GM18873 (cell line): Measurements from ENCODE around the gene NGLY1.

Source experiments
- ATAC-seq: cut with Tn5 transposase; IDR thresholded peaks from one replicate; pipeline ENCODE4 v1.9.1; 2021; ENCODE audit warnings: mild to moderate bottlenecking, moderate library complexity, moderate number of reproducible peaks; ENCODE audit not compliant: unreplicated experiment, low FRiP score

The NGLY1 gene

DNA sequence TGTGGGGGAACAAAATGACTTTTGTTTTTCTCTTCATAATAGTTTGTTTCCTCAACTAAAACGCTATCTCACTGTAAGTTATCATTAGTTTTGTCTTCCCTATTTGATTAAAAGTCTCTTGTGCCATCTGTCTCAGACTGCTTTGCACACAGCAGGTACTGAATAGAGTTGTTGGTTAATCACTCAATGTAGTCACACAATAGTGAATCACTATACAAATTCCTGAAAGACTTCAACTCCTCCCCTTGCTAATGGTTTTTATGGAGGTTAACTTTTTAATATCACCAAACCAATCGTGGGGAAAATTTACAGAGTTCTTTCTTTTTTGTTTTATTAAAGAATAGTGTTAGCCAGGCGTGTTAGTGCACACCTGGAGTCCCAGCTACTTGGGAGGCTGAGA is 2.6 kb upstream of the NGLY1 start:
- no peak for ATAC-seq

DNA sequence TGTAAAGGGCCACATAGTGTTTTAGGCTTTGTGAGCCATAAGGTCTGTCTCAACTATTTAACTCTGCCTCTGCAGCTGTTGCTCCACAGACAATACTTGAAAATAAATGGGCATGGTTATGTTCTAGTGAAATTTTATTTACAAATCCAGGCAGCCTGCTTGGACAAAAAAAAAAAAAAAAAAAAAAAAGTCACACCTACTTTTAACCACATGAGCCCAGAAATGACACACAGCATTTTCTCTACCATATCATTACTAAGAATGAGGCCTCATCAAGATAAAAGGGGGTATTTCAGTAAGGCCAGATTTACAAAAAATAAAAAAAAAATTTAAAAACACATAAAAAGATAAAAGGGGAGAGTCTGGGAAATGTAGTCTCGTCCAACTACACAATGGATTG is 1.7 kb upstream of the NGLY1 start:
- no peak for ATAC-seq

DNA sequence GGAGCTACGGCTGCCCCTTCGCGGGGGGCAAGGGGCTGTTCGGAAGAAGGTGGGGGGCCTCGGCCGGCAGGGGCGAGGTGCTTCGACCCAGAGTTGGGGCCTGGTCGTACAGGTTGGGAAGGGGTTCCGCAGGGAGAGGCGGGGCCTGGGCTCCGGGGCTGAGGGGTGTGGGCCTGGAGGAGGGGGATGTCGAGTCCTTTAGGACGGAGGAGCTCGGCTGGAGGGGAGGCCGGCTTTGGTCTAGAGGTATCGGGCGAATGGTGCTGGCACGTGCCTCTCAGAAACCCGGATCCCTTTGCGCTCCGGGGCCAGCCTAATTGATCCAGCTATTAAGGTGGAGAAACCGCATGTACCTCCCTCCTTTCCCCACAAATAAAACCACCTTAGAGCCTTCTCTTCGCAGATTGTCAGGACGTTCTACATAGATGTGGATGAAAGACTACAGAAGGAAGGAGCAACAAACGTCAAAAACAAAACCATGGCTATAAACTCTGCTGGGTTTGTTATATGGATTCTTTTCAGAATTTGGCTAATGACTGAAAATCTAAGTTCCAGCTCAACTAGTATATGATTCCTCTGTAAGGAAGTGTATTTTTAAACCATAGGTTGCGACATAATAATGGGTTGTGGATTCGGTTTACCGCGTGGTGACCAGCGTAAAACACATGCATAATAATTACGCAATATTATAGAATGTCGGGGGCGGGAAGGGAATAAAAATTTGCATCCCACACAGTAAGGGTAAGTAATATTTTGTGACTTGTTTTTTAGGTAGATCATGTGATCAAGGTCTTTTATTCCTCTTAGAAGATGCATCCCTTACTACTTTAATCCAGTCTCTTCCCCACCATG is 644 bp upstream of the NGLY1 start:
- ATAC-seq, result peak; percentile 7

DNA sequence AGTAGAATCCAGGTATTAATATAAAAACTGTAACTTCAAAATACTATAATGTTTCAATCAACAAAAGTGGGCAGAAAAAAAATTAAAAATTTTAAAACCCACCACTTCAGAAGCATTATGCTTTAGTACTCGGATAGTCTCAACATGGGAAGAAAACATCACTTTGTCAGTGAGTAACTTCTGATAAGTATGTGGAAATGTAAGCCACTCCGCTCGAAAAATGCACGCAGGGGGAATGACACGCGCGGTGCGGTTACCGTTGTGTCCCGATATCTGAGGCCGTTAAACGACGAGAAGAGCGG is 656 bp downstream of the NGLY1 start:
- no peak for ATAC-seq

DNA sequence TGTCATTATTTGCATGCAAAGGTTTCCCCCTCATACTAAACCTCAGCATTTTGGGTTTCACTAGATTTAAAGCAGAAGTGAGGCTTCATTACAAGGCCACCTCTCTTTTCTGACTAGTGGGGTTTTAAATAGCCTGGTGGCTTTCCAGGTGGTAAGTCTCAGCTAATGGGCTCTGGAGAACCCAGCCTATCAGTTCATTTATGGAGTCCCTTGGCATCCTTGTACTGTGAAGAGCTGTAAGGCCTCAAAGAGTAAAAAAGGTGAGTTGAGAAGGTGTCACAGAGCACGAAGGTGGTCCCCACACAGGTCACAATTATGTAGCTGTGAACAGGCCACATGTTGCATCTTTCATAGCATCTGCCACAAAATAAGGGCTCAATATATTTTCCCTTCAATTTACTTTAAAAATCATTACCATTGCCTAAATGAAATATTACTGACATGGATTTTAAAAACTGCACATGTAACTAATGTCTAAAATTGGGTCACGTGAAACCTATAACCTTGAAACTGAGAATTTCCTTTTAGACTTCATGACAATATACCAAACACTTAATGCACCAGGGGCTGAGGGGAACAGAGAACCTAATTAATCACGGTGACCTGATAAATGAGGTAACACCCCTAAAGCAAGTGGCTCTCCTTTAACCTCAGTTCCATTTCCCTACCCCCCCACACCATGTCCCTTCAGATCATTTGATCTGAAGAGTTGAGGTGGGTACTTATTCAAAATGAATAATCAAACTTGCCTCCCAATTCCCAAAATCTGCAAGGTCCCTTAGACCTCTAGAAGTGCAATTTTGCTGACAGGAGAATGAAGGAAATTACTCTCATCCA is 1.3 kb downstream of the NGLY1 start:
- peak; percentile 74 for ATAC-seq

DNA sequence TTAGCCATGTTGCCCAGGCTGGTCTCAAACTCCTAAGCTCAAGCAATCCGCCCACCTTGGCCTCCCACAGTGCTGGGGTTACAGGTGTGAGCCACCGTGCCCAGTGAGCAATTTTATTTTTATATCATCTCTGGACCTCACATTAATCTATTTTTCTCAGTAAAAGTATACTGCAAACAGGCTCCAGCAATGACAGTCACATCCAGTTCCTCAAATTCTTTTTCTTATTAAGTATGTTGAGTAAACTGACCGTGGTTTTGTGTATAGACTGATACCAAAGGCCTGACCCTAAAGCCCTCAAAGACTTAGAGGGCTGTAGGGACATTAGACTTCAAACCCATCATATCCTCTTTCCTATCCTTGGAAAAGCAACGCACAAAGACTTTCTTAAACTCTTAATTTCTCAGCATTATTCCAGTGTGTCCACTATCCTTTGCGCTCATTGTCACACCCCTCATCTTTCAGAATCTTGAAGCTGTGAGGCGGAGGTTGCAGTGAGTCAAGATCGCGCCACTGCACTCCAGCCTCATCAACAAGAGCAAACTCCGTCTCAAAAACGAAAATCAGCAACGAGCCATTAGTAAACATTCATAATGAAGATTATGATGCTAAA is 2.0 kb downstream of the NGLY1 start:
- no peak for ATAC-seq

DNA sequence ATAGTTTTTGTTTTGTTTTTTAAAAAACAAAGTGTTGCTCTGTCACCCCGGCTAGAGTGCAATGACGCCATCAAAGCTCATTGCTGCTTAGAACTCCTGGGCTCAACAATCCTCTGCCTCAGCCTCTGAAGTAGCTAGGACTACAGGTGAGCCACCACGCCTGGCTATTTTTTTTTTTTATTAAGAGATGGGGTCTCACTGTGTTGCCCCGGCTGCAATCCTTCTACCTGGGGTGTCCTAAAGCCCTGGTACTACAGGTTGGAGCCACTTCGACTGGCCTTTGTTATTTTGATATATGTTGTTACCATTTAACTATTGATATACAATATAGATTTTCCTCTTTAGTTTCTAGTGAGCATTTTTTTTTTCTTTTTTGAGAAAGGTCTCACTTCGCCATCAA is 2.6 kb downstream of the NGLY1 start:
- no peak for ATAC-seq

DNA sequence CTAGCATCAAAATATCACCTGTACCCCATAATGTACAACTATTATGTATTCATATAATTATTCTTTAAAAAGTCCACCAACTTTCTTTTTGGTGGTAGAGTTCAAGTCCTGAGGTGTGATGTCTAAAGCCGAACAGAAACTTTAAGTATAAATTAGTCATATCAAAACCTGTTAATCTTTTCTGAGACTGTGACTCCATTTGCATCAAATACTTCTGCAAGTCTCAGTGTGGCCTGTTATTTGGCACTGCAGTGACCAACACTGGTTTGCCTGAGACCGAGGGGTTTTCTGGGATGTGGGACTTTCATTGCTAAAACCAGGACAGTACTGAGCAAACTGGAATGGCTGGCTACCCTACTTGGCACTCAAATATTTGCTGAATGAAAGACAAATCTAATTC is 7.3 kb downstream of the NGLY1 start:
- peak; percentile 68 for ATAC-seq

DNA sequence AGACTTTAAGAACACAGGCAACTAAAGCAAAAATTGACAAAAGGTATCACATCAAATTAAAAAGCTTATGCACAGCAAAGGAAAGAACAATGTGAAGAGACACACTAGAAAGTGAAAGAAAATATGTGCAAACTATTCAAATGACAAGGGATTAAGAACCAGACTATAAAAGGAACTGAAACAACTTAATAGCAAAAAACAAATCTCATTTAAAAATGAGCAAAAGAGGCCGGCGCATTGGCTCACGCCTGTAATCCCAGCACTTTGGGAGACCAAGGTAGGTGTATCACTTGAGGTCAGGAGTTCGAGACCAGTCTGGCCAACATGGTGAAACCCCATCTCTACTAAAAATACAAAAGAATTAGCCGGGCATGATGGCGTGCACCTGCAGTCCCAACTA is 14.4 kb downstream of the NGLY1 start:
- ATAC-seq, result peak; percentile 87

DNA sequence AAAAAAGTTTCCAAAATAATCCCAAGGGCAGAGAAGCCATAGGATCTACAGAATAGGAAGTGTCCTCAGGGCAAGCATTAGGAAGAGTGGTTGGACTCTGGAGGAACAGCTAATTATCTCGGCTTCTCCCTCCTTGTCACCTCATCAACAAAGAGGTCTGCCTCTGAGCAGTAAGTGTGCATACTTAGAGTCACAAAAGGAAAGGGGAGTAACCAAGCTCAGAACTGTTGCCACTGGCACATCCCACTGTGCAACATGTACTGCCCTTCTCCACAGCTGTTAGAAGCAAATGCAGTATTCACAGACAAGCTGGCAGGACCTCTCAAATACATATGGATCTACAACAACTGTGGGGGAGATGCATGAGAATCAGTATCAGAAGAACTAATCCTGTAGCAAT is 31.5 kb downstream of the NGLY1 start:
- no peak for ATAC-seq

DNA sequence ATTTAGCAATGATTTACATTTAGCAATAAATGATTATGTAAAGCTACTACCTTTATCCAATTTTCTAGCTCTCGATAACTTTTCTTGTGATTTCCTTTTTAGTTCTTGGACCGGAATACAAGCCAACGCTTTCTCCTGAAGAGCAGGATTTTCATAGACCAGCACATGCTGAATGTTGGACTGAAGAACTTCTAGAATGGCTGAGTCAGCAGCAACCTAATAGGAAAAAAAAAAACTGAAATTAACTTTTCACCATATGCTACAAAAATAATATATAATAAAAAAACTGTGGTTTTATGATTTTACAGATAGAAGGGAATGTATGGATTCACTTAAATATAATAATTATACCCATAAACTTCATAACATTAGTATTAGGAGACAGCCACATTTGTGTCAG is 32.2 kb downstream of the NGLY1 start:
- ATAC-seq, result no peak

DNA sequence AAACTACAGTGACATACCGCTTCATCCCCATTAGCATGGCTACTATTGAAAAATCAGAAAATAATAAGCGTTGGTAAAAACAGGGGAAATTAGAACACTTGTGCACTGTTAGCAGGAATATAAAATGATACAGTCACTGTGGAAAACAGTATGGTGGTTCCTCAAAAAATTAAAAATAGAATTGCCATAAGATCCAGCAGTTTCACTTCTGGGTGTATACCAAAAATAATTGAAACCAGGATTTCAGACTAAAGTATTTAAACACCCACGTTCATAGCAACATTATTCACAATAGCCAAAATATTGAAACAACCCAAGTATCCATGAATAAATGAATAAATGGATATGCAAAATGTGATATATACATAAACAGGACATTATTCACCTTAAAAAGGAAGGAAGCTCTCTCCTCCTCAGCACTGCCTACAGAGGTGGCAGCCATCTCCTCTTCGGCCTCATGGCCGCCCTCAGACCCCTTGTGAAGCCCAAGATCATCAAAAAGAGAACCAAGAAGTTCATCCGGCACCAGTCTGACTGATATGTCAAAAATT is 34.1 kb downstream of the NGLY1 start:
- ATAC-seq, result no peak

DNA sequence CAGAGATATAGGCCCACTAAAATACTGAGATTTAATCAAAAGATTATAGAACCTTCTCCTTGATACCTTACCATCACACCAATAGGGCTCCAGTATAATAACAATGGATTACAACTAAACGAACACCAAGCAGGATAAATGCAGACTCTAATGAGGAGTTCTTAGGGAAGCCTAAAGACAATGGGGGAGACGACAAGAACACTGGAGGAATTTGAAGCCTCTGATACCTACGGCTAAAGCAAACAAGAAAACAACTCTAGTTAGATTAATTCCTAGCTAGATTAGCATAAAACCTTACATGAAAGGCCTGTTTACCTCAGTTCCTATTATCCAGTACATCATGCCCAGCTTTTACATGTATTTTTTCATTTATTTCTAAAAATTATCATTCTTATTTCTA is 35.1 kb downstream of the NGLY1 start:
- no peak for ATAC-seq

DNA sequence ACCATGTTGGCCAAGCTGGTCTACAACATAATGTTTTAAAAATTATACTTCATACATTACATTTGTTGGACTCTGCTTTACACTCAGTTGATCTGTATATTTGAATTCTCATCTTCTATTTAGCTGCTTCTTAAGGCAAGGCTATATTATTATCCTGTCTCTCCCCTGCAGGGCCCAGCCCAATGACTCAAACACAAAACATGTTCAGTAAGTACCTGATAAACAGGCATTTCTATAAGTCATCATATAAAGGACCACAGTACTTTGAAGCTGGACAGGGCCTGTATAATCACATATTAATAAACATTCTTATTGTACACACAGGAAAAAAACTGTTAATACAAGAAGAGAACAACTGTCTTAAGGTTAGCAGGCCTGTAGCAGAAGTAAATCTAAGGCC is 36.2 kb downstream of the NGLY1 start:
- no peak for ATAC-seq

DNA sequence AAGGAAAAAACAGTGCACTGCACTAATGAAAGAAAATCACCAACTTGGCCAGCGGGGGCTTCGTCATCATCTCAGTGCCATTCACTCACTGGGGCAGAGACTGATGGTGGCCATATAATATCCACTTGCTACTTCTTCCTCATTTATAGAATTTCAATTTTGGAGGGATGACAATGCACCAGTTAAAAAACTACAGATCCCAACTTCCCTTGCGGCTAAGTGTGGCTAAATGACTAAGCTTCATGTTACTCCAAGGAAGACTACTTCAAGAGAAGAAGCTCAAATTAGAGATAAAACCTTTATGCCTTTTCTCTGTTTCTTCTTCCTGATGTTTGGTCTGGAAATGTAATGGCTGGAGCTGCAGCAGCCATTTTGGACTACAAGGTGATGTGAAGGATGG is 38.8 kb downstream of the NGLY1 start:
- ATAC-seq, result no peak

DNA sequence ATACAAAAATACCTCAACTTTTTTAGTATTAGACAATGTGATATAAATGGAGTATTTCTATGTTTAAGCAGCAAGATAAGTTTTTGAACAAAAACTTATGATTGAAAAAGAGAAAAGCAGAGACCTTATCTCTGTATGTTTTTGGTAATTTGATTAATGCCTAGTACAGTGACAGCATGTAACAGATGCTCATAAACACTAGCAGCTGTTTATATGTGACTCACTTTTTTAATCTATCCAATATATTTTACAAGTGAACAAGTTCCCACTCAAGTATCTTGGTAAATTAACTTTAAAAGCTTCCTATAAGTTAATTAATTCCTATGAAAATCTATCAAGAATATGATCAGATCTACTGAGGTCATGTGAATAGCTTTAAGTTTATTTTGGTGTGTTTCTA is 55.1 kb downstream of the NGLY1 start:
- ATAC-seq, result no peak

DNA sequence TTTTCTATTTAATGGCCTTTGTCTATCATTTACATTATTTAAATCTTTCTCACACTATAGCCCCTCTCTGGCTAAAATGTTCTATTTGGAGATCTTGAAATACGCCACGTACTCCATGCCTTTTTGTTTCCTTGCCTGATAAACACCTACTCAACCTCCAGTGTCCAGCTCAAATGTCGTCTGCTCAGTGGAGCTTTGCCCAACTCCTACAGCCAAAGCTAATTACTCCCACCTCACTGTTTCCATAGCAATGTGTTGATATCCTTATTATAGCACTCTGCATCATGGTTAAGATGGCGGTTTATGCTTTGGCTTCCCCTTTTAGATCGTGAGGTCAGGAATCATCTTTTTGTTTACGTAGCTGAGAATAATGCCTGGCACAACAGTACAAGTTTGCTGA is 55.9 kb downstream of the NGLY1 start:
- ATAC-seq, result no peak

DNA sequence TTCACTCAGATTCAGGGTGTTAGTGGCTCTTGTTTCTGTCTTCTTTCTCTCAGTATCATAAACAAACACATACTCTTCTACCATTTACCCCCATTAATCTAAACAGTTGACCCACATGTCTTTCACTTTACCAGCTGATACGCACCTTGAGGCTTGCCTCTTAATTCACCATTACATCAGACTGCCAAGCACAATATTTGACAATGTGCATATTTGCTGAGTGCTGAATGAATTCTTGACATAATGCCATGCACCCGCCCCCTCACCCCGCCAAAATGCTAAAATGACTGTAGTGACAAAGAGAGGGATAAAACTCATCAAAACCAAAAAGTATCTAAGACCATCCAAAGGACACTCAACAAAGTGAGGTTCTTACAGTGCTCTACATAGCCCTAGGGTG is 57.4 kb downstream of the NGLY1 start:
- no peak for ATAC-seq

DNA sequence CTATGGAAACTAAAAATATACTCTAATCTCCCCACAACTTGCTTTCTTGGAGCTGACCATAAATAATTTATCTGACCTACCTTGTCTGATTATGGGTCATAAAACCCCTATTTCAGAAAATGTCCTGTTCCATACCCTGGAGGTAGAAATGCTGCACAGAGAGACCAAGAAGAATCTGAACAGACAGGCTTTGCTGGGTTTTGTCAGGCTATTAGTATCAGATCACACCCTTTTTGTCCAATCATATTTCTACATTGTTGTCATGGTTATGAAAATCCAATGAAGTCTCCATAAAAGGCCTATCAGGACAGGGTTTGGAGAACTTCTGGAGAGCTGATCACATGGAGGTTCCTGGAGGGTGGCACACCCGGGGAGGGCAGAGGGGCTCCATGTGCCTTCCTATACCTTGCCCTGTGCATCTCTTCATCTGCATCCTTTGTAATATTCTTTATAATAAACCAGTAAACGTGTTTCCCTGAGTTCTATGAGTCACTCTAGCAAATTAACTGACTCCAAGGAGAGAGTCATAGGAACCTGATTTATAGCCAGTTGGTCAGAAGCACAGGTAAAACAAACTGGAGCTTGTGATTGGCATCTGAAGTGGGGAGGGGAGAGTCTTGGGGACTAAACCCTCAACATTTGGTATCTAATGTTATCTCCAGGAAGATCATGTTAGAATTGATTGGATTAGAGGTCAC is 58.1 kb downstream of the NGLY1 start:
- ATAC-seq, result no peak

DNA sequence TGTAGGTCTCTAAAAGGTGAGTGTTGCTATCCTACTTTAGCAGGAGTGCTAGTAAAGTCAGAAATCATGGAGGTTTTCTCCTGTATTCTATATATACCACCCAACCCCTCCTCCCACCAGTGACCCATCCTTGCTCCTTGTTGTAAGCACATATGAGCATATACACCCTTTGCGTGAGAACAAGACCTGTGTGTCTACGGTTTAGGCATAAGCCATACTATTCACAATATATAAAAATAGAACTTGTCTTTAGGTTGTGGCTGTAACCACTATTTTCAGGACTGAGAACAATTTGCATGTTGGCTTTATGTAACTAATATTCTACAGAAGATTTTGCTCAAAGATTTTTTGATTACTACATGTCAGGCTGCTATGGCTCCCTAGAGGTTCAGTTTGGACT is 59.4 kb downstream of the NGLY1 start:
- peak; percentile 76 for ATAC-seq

DNA sequence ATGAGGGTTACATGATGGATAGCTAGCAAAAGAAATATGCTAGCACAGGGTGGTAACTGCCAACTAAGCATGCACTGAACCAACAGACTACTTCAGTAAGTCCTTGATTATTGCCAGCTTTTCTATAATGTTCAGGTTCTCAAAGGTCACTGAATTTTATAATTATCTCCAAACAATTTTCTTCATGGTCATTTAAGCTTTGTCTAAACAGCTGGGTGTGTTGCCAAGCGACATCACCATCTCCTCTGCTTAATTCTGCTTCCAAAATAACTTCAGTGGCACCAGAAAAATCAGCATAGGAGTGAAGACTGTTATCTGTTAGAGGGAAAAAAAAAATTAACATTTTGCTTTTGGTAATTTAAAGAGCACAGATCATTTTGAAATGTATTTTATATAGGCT is 63.9 kb downstream of the NGLY1 start:
- ATAC-seq, result no peak
